ENCODE measurements around the gene SHF.

- TF ChIP-seq EZH2 (IDR thresholded peaks at IDR 0.05; ENCODE audit: insufficient read depth, poor library complexity, severe bottlenecking) (no peak), EZH2phosphoT487 (IDR thresholded peaks at IDR 0.05; ENCODE audit: insufficient read depth, low read depth) (no peak)
Observed at GRCh38 chr15:45198337-45199135, 10.8 kb upstream of the SHF start.
